WTC11 (cell line): ENCODE results near the gene ATG101. TPM values are rescaled to one million over a fixed set of nuclear protein-coding genes. Genes with fewer than 3 reads are reported as not detected.
A peak's percentile ranks its signal among the peaks of the same experiment; 100 is the strongest.

Experiments used
- ATAC-seq: fragments of 200-7000 bp; cut with Tn5 transposase; 2 replicates; pipeline ENCODE4 v1.10.0; 2021; ENCODE audit warnings: mild to moderate bottlenecking, moderate library complexity
- CTCF ChIA-PET: fragments of 300-600 bp; sonication (Branson Sonifier 250); formaldehyde crosslinking; loops from one replicate; lab custom pipeline; 2021; ENCODE audit warnings: antibody characterized with exemption; lab: Charles Lee
- POLR2A ChIA-PET: fragments of 350-600 bp; sonication (Branson Sonifier 250); formaldehyde crosslinking; loops from one replicate; lab custom pipeline; 2021; ENCODE audit warnings: antibody characterized with exemption; lab: Charles Lee
- DNase-seq: peaks from one replicate; pipeline ENCODE4 v3.0.0; 2021; ENCODE audit warnings: low spot score
- H3K27ac Mint-ChIP-seq: 2 replicates; pipeline ENCODE4 v1.8.0; 2021; ENCODE audit warnings: mixed read lengths
- H3K27me3 Mint-ChIP-seq: 2 replicates; pipeline ENCODE4 v1.8.0; 2021; ENCODE audit warnings: low read depth, mild to moderate bottlenecking, moderate library complexity, mixed read lengths
- H3K36me3 Mint-ChIP-seq: 2 replicates; pipeline ENCODE4 v1.8.0; 2021; ENCODE audit warnings: mixed read lengths
- H3K4me1 Mint-ChIP-seq: 2 replicates; pipeline ENCODE4 v1.8.0; 2022; ENCODE audit warnings: mixed read lengths
- H3K4me3 Mint-ChIP-seq: 2 replicates; pipeline ENCODE4 v1.8.0; 2021; ENCODE audit warnings: mild to moderate bottlenecking, moderate library complexity, mixed read lengths
- H3K9me3 Mint-ChIP-seq: 2 replicates; pipeline ENCODE4 v1.8.0; 2021; ENCODE audit warnings: mixed read lengths
- ARID4B ChIP-seq: sonication (generic); formaldehyde crosslinking; IDR thresholded peaks from 2 replicates; pipeline ENCODE4 v1.8.0; 2023; ENCODE audit warnings: missing genetic modification reagents, mild to moderate bottlenecking, borderline replicate concordance
- ATF1 ChIP-seq: sonication (generic); formaldehyde crosslinking; IDR thresholded peaks from 2 replicates; pipeline ENCODE4 v1.8.1; 2023; ENCODE audit warnings: mild to moderate bottlenecking, moderate library complexity, missing genetic modification reagents
- CBFB ChIP-seq: sonication (generic); formaldehyde crosslinking; IDR thresholded peaks from 2 replicates; pipeline ENCODE4 v1.8.1; 2022; ENCODE audit warnings: mild to moderate bottlenecking, low read depth, missing genetic modification reagents
- EMX1 ChIP-seq: fragments of 250-450 bp; sonication (Bioruptor Pico); IDR thresholded peaks from 2 replicates; pipeline ENCODE4 v1.8.0; 2021; ENCODE audit warnings: mild to moderate bottlenecking
- FOXJ3 ChIP-seq: sonication (generic); formaldehyde crosslinking; IDR thresholded peaks from 2 replicates; pipeline ENCODE4 v1.9.0; 2021; ENCODE audit warnings: missing genetic modification reagents, mild to moderate bottlenecking, borderline replicate concordance
- FOXP1 ChIP-seq: sonication (generic); formaldehyde crosslinking; IDR thresholded peaks from 2 replicates; pipeline ENCODE4 v1.8.0; 2022; ENCODE audit warnings: missing genetic modification reagents, mild to moderate bottlenecking, moderate library complexity, borderline replicate concordance
- FOXP4 ChIP-seq: sonication (generic); formaldehyde crosslinking; IDR thresholded peaks from 2 replicates; pipeline ENCODE4 v1.8.0; 2022; ENCODE audit warnings: mild to moderate bottlenecking, missing genetic modification reagents
- GTF2I ChIP-seq: fragments of 250-450 bp; sonication (Bioruptor Pico); conservative IDR thresholded peaks from 2 replicates; pipeline ENCODE4 v1.4.0; 2021; ENCODE audit warnings: mild to moderate bottlenecking
- HMGA2 ChIP-seq: fragments of 250-450 bp; sonication (Bioruptor Pico); IDR thresholded peaks from 2 replicates; pipeline ENCODE4 v1.4.0; 2021; ENCODE audit warnings: mild to moderate bottlenecking, moderate library complexity
- IRF1 ChIP-seq: sonication (generic); formaldehyde crosslinking; IDR thresholded peaks from 2 replicates; pipeline ENCODE4 v1.8.0; 2023; ENCODE audit warnings: missing genetic modification reagents
- IRF2 ChIP-seq: sonication (generic); formaldehyde crosslinking; IDR thresholded peaks from 2 replicates; pipeline ENCODE4 v1.8.0; 2022; ENCODE audit warnings: low read depth, missing genetic modification reagents, borderline replicate concordance
- JUN ChIP-seq: sonication (generic); formaldehyde crosslinking; IDR thresholded peaks from 2 replicates; pipeline ENCODE4 v1.8.0; 2023; ENCODE audit warnings: mild to moderate bottlenecking, missing genetic modification reagents
- MLX ChIP-seq: sonication (generic); formaldehyde crosslinking; IDR thresholded peaks from 2 replicates; pipeline ENCODE4 v1.8.1; 2023; ENCODE audit warnings: mild to moderate bottlenecking, missing genetic modification reagents, moderate library complexity
- OVOL2 ChIP-seq: fragments of 250-450 bp; sonication (Bioruptor Pico); IDR thresholded peaks from 2 replicates; pipeline ENCODE4 v1.9.0; 2021; ENCODE audit warnings: mild to moderate bottlenecking, borderline replicate concordance
- PRDM15 ChIP-seq: sonication (generic); formaldehyde crosslinking; IDR thresholded peaks from 2 replicates; pipeline ENCODE4 v1.8.0; 2022; ENCODE audit warnings: missing genetic modification reagents
- RORB ChIP-seq: fragments of 250-450 bp; sonication (Bioruptor Pico); IDR thresholded peaks from 2 replicates; pipeline ENCODE4 v1.9.0; 2021; ENCODE audit warnings: mild to moderate bottlenecking
- STAT6 ChIP-seq: sonication (generic); formaldehyde crosslinking; conservative IDR thresholded peaks from 2 replicates; pipeline ENCODE4 v1.8.1; 2023; ENCODE audit warnings: mild to moderate bottlenecking, low read depth, missing genetic modification reagents, moderate library complexity
- USF1 ChIP-seq: sonication (generic); formaldehyde crosslinking; IDR thresholded peaks from 2 replicates; pipeline ENCODE4 v1.8.0; 2022; ENCODE audit warnings: mild to moderate bottlenecking, missing genetic modification reagents
- ZNF138 ChIP-seq: sonication (generic); formaldehyde crosslinking; conservative IDR thresholded peaks from 2 replicates; pipeline ENCODE4 v1.8.1; 2022; ENCODE audit warnings: mild to moderate bottlenecking, moderate library complexity, missing genetic modification reagents
- ZNF416 ChIP-seq: fragments of 250-450 bp; sonication (Bioruptor Pico); IDR thresholded peaks from 2 replicates; pipeline ENCODE4 v1.9.0; 2021; ENCODE audit warnings: mild to moderate bottlenecking, inconsistent platforms
- ZNF671 ChIP-seq: fragments of 250-450 bp; sonication (Bioruptor Pico); IDR thresholded peaks from 2 replicates; pipeline ENCODE4 v1.8.0; 2021; ENCODE audit warnings: mild to moderate bottlenecking
- total RNA-seq: library from RNA; stranded (reverse); gene quantifications from 3 replicates; pipeline ENCODE4 v1.2.3, GENCODE V29; 2021

ATG101 gene
- total RNA-seq, 1 experiment from 2014 or later = 52.1 TPM

GRCh38 chr12:52029685-52030084, 40.1 kb upstream of the ATG101 start (continued):
- TF ChIP-seq FOXP4 = no peak
- TF ChIP-seq HMGA2 = no peak
- TF ChIP-seq ATF1 = no peak
- no peak for TF ChIP-seq FOXP1 (CRISPR knock-in tag)
- TF ChIP-seq STAT6 (CRISPR knock-in tag) = no peak
- no peak for TF ChIP-seq OVOL2 (CRISPR knock-in tag)
- TF ChIP-seq ARID4B (CRISPR knock-in tag) = no peak
- no peak for TF ChIP-seq IRF2 (CRISPR knock-in tag)
- TF ChIP-seq EMX1 (CRISPR knock-in tag) = no peak
- no peak for TF ChIP-seq ZNF138 (CRISPR knock-in tag)
- no peak for TF ChIP-seq ZNF671
- no peak for TF ChIP-seq GTF2I (CRISPR knock-in tag)
- TF ChIP-seq ZNF416 (CRISPR knock-in tag) = no peak
- TF ChIP-seq MLX (CRISPR knock-in tag) = no peak

GRCh38 chr12:52032446-52032803, 37.4 kb upstream of the ATG101 start:
- H3K9me3 Mint-ChIP-seq = no peaks in the 10 kb centered on the region
- peak overlapping the region; percentile 69 for H3K4me3 Mint-ChIP-seq
- ChIA-PET POLR2A (interaction anchor here (0.6 to 5.0 kb wide), 16 partner anchors 9 to 974 kb away, joined by 3 to 17 read pairs (median 4); partner anchors contain the start of genes ATG101, EIF4B, NR4A1 and SMIM41), CTCF (interaction anchor here (0.7 to 21.1 kb wide), 15 partner anchors 8 to 168 kb away, joined by 3 to 1431 read pairs (median 10); partner anchors contain the start of genes ANKRD33, ATG101, NR4A1 and SMIM41)
- peaks cover 29% of the 10 kb centered on the region for H3K4me1 Mint-ChIP-seq
- ATAC-seq (no peak), DNase-seq (no peak)
- peak overlapping the region; percentile 84 for H3K27ac Mint-ChIP-seq
- peaks cover 46% of the 10 kb centered on the region for H3K27me3 Mint-ChIP-seq
- H3K36me3 Mint-ChIP-seq = no peaks in the 10 kb centered on the region
- TF ChIP-seq IRF2 (CRISPR knock-in tag) (no peak), FOXJ3 (no peak), IRF1 (CRISPR knock-in tag) (no peak), USF1 (no peak), CBFB (no peak), PRDM15 (CRISPR knock-in tag) (no peak), RORB (CRISPR knock-in tag) (no peak), JUN (CRISPR knock-in tag) (no peak)
